Muscle of back (tissue), 13 donors: ENCODE data around the gene PRMT2. TPM values are rescaled to one million over a fixed set of nuclear protein-coding genes. Genes with fewer than 3 reads are reported as not detected.

Experiments
- DNase-seq, 3 donors: peaks; one replicate each; pipeline versions ENCODE4 v3.0.0 to v3.0.0-alpha.2; 2013
- long read RNA-seq, 9 donors: transcript quantifications; one replicate each; lab custom pipeline, GENCODE V29; 2026
- polyA plus RNA-seq, 10 donors: library from polyadenylated mRNA; unstranded; fragments of 120-200 nt; gene quantifications; one replicate each; pipeline ENCODE4 v1.2.1, GENCODE V29; 2013; ENCODE audit not compliant: insufficient read length in 10 of 10

The PRMT2 gene
- 100 to 1,000 TPM in 9 of 10 donors, 10 to 100 TPM in 1; 95.5 to 125 (median 110) TPM for polyA plus RNA-seq
- long read RNA-seq, donor 1, transcript PRMT2-206 (11 exons, 2,131 nt): major isoform, 9 of 42 reads
- long read RNA-seq, donor 1, transcript PRMT2-203 (12 exons, 2,688 nt): minor isoform, 6 of 42 reads
- long read RNA-seq, donor 1, partial matches to known transcripts: 26 of 42 reads
- long read RNA-seq, donor 1, other reads (novel, unspliced or antisense): 0 of 42 reads
- long read RNA-seq, donor 2, transcript PRMT2-203 (12 exons, 2,688 nt): major isoform, 8 of 36 reads
- long read RNA-seq, donor 2, partial matches to known transcripts: 21 of 36 reads
- long read RNA-seq, donor 2, other reads (novel, unspliced or antisense): 0 of 36 reads
- long read RNA-seq, donor 3: 0 reads
- long read RNA-seq, donor 4, transcript PRMT2-206 (11 exons, 2,131 nt): major isoform, 6 of 14 reads
- long read RNA-seq, donor 4, transcript PRMT2-203 (12 exons, 2,688 nt): minor isoform, 5 of 14 reads
- long read RNA-seq, donor 4, partial matches to known transcripts: 0 of 14 reads
- long read RNA-seq, donor 4, other reads (novel, unspliced or antisense): 0 of 14 reads
- long read RNA-seq, donor 5, transcript PRMT2-206 (11 exons, 2,131 nt): minor isoform, 10 of 52 reads
- long read RNA-seq, donor 5, transcript PRMT2-203 (12 exons, 2,688 nt): major isoform, 12 of 52 reads
- long read RNA-seq, donor 5, partial matches to known transcripts: 23 of 52 reads
- long read RNA-seq, donor 5, other reads (novel, unspliced or antisense): 0 of 52 reads
- long read RNA-seq, donor 6, transcript PRMT2-203 (12 exons, 2,688 nt): major isoform, 12 of 79 reads
- long read RNA-seq, donor 6, transcript PRMT2-206 (11 exons, 2,131 nt): minor isoform, 10 of 79 reads
- long read RNA-seq, donor 6, transcript PRMT2-204 (6 exons, 954 nt): minor isoform, 6 of 79 reads
- long read RNA-seq, donor 6, partial matches to known transcripts: 43 of 79 reads
- long read RNA-seq, donor 6, other reads (novel, unspliced or antisense): 7 of 79 reads
- long read RNA-seq, donor 7, transcript PRMT2-206 (11 exons, 2,131 nt): minor isoform, 6 of 32 reads
- long read RNA-seq, donor 7, transcript PRMT2-203 (12 exons, 2,688 nt): major isoform, 10 of 32 reads
- long read RNA-seq, donor 7, partial matches to known transcripts: 12 of 32 reads
- long read RNA-seq, donor 7, other reads (novel, unspliced or antisense): 0 of 32 reads
- long read RNA-seq, donor 8, partial matches to known transcripts: 20 of 30 reads
- long read RNA-seq, donor 8, other reads (novel, unspliced or antisense): 0 of 30 reads
- long read RNA-seq, donor 9, partial matches to known transcripts: 0 of 4 reads
- long read RNA-seq, donor 9, other reads (novel, unspliced or antisense): 0 of 4 reads

DNA sequence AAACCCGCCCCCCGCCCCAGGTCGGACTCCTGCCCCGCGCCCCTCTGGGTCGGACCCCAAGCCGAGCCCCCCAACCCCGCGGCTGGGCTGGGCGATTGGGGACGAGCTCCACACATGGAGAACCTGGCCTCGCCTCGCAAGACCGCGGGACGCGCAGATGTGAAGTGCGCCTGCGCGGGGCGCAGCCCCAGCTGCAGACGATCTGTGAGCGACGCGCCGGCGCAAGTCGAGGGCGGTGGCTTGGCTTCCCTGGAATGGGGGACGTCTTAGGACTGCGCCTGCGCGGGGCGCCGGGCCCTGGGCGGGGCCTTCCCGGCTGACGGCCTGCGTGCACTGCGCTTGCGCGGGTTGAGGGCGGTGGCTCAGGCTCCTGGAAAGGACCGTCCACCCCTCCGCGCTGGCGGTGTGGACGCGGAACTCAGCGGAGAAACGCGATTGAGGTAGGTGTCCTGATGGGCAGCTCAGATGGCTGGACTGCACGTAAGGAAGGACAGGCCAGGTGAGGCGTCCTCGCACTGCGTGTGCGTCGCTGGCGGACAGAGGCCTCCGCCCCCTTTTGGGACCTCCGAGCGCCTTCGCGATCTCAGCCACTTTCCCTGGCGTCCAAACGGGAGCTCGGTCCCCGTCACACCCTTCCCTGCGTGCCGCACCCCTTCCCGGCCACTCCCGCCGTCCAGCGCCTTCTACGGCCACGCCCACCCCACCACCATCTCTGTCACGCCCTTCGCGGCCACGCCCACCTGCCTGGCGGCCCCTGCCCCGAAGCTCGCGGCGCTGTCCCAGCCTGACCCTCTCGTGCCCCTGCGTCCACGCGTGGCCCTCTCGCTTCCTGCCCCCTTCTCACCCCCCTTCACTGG lies at the start of gene PRMT2:
Gene PRMT2, plus strand, starts transcription at position 351 of the 857 bp plus-strand sequence. CDS start 1,278 bp downstream, outside the sequence.
- DNase-seq: peak; percentile 97 to 99 (median 99)

DNA sequence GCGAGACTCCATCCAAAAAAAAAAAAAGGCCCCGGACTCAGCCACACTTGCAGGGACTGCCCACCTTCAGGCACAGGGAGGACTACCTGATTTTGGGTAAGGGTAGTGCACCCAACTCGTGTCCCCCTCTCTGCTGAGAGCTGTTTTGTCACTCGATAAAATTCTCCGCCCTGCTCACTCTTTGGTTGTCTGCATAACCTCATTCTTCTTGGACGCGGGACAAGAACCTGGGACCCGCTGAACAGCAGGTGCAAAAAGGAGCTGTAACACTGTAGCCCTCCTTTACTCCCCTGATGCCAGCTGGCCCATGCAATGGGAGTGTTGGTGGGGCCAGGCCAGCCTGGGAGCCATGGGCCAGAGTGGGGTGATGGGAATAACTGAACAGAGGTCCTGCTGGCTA lies 41.2 kb upstream of the PRMT2 start:
- no peak for DNase-seq

DNA sequence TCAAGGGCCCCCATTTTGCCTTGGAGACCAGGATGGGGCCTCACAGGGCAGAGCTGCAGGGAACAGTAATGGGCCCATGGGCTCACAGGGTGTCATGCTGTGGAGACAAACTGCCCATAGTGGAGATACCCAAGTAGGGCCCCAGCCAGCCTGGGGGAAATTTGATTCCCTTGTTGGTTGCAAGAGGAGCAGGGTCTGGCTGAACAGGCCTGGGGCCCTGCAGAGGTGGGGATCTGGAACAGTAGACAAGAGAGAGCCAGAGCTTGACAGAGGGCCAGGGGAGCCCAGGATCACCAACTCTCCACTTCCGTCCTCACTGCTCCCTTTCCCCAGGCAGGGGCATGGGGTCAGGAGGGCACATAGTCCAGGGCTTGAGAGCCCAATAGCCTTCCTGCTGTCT lies 39.3 kb upstream of the PRMT2 start:
- DNase-seq: no peak

DNA sequence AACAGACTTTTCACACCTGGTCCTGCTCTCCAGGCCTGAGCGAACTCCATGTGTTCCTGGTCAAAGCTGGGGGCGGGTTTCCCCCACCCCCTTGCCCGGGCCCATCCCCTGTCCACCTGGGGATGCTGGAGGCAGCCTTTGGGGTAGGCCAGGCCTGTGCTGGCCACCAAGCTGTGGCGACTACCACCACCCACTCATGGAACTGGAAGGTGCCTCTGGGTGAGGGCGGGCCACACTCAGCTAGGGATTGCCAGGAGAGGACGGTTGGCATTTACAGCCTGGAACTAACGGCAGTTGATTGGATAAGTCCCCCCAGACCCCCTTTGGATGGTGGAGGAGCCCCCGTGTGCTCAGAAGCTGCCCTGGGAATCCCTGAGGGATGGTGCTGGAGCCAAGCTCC lies 38.4 kb upstream of the PRMT2 start:
- no peak for DNase-seq

DNA sequence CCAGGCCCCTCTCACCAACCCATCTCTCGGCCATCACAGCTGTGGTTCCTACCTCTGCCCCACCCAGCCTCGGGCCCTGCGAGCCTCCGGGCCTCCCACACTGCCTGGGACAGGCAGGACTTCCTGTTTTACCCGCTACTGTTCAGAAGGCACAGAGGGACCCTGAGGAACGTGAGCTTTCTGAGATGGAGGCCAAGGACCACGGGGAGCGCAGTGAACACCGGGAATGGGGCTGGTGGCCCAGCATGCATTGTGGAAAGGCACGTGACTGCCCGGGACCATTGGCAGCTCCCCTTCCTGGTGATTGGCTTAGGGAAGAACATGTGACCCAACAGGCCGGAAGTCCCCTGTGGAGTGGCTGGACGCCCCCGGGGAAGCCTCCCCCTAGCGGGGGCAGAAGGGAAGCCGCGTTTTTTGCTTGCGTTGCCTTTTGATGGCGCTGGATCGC lies 37.6 kb upstream of the PRMT2 start:
- no peak for DNase-seq

DNA sequence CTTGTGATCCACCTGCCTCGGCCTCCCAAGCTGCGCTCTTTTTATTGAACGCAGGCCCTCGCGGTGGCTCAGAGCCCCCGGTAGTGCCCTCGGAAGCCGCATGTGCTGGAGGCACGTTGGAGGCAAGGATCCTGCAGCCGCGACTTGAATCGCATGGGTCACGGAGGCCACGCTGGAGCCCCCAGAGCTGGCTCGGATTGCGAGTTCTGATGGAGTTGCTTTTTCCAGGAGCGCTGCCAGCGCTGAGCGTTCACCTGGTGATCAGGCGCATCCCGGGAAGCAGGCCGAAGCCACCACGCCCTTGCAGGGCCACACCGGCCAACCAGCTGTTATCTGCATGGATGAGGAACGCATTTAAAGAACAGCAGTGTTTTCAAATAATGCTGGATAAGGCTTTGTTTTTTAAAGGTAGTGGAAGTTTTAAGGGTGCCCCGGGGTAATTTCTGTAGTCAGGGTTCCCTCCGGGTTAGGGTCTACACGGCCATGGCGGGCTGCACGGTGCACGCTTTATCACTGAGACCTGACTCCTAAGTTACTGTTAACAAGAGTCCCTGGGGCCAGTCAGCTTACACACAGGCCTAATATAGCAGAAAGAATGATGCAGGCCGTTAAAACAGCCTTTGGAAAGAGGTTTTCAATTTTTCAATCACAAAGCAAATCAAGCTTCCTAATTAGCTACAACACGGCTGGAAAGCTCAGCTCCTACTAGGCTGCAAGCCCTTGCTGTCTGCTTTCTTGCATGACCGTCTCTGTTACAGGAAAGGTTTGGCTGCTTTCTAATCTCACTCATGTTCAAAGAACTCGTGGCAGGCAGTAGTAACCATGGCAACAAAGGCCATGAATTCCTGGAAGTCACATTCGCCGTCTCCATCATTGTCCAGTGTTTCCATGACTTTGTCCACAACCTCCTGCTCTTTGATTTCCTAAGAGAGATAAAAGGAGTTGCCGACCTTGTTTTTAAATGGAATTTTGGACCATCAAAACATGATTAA lies 36.6 kb upstream of the PRMT2 start:
- peak; percentile 74 to 83 (median 81) for DNase-seq

DNA sequence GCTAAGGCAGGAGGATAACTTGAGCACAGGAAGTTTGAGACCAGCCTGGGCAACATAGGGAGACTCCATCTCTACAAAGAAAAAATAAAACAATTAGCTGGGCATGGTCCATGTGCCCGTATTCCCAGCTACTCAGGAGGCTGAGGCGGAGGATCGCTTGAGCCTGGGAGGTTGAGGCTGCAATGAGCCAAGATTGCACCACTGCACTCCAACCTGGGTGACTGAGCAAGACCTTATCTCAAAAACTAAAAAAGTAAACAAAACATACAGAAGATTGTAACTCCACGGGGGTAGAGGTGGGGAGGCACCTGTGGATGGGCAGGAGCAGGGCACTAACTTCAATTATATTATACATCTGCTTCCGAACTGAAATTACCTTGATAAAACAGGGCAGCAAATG lies 35.2 kb upstream of the PRMT2 start:
- no peak for DNase-seq

DNA sequence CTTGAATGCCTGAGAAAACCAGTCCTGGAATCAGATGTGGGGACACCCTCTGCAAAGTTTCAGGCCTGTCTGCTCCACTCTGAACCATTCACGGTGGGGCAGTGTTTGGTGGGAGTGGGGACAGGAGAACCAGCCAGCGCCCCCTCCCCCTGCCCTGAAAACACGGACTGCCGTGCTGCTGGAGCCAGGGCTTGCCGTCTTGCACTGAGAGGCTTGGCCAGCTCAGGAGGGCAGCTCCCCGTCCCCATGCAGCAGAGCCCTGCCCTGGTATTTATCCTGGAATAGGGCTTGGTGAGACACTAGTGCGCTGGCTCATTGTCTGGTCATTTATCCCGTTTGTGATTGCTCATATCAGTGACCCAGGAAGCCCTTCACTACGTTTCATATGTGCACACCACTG lies 34.5 kb upstream of the PRMT2 start:
- DNase-seq: no peak

DNA sequence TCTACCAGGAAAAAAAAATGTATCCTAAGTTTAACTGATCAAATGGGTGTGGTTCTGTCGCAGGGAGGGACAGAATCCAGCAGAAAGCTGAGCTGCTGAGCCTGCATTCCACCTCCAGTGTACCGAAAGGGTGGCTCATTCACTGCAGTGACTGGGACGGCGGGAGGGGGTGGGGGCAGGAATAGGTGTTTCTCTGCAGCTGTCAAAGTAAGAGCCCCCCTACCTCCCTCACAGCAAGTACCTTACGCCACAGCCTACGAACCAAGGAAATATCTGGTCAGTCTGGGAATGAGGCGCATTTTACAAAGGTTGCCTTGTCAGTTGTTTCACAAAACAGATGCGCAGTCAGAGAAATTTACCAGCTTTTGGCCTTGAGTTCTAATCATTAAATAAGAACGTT lies 32.2 kb upstream of the PRMT2 start:
- DNase-seq: peak in 1 of 3 donors; percentile 37

DNA sequence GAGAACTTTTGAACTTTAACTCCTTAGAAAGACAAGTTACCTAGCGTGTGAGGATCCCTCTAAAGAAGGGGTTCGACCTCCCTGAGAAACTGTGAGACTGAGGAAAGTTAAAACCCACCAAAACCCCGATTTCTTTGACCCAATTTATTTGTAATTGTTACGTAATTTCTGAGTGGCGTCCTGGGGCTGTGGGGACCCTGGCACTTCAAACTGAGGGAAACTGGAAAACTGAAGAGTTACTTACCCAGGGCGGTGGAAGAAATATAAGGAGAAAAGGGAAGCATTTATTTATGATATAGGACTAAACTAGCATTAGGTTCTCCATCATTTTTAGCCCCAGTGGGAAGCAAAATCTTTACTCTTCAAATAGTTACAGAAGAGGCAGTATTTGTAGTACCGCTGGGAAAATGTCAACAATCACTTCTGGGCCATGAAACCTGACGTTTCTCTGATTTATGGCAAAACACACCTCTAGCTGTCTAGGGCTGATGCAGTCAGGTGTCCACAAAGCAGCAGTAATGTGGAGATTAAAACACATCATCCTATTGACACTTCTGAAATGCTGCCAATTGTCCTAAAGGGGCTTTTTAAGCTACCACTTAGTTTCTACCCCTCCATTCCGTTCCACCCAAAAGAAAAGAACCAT lies 31.0 kb upstream of the PRMT2 start:
- no peak for DNase-seq

DNA sequence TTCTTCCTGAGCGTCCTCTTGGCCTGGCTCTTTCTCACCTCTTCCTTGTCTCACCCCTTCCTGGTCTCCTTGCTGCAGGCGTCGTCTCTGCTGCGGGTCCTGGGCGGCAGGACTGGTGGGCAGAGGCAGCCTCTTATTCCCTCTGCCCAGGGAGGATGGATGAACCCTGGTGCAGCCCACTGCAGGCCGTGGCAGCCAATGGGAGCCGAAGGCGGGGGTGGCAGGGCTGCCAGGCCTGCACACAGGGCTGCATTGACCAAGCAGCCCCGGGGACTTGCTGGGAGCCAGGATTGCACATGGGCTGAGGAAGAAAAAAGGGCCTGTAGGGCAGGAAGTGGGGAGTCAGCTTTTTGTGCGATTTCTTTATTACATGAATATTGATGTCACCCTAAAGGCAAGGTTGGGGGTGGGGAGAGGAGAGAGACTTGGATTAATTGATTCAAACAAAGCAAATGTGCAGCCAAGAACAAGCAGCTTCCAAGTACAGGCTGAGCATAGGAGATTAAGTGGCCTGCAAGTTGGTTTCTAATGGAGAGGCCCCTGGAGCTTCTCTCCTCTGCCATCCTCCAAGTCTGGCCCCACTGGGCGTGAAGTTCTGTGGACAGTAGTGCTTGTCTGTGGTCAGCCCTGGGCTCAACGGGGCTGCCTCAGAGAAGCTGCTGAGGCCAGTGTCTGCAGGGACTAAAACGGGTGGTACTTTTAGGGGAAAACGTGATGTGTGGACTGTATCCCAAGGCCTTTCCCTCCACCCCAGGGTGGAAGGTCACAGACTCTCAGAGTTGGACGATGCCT lies 30.3 kb upstream of the PRMT2 start, which contains the start of gene S100B:
Gene S100B, minus strand, starts transcription at position 108 of the 792 bp plus-strand sequence. CDS start 2,667 bp downstream, outside the sequence.
- peak in 1 of 3 donors; percentile 48 for DNase-seq

DNA sequence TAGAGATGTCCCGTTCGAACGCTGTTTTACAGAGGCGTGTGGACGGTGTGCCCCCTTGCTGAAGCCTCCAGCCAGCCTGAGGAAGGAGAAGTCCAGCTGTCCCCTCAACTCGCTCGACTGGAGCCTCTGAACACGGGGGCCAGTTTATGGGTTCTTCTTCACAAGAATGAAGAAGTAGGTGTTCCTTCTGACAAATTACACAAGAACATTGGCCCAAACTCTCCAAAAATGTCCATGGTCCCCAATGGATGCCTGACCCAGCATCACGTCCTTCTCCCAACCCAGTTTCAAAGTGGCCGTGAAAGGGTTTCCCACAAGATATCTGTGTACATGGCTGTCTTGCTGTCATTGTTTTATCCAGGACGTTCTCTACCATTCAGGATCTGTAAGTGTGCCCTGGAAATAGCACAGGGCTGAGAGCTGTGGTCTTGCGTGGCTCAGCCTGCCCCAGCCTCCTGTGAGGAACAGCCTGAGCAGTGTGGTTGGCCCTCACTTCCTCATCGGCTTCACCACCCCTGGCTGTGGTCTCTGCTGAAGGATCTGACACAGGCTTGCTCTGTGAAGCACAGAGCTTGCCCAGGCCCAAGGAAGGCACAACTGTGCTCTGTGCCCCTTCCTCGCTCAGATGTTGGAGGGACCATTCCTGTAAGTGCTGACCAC lies 29.6 kb upstream of the PRMT2 start:
- peak in 1 of 3 donors; percentile 32 for DNase-seq

DNA sequence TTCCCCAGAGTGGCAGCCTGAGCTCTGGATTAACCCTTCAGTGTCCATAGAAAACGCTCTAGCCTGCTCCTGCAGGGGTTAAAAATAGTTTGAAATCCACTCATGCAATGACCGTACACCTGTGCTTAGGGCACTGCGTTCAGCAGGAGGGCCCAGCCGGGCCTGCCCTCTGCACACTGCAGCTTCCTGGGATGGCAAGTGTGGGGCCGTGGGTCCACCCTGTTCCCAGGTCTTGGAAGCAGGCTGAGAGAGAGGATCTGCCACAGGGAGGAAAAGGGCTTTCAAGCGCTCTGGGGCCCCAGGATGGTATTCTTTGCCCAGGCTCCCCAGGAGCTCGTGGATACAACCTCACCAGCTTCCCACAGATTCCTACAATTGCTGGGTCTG lies 29.1 kb upstream of the PRMT2 start:
- no peak for DNase-seq

DNA sequence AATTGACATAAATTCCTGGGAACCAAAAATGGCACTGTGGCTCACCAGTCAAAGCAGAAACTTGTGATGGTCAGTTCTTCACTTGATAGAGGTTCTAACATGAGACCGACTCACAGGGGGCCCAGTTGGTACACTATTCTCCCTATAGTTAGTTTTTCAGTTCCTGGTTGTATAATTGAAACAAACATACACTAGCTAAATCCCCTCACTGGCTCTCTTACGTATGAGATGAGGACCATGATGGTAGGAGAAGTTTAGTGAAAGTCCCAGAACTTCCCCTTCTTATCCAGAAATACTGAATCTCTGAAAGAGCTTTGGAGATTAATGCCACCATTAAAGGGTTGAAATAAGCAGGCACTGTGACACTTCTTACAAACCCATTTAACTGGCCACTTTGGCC lies 27.8 kb upstream of the PRMT2 start:
- DNase-seq: no peak

DNA sequence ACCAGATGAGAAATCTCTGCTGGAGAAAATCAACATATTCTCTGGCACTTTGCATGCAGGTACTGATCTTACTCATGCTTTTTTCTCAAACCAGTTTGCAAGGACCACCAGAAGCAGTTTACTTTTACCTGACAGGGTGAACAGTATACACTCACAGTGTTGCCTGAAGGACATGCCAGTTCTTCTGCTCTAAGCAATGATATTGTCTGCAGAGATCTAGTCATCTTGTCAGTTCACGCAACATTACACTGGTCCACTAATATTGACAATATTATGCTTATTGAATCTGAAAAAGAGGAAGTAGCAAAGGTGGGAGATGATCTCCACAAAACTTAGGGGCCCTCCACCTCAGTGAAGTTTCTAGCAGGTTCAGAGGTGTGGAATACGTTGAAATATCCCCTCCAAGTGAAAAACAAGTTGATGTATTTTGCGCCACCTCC lies 26.8 kb upstream of the PRMT2 start:
- DNase-seq: no peak

DNA sequence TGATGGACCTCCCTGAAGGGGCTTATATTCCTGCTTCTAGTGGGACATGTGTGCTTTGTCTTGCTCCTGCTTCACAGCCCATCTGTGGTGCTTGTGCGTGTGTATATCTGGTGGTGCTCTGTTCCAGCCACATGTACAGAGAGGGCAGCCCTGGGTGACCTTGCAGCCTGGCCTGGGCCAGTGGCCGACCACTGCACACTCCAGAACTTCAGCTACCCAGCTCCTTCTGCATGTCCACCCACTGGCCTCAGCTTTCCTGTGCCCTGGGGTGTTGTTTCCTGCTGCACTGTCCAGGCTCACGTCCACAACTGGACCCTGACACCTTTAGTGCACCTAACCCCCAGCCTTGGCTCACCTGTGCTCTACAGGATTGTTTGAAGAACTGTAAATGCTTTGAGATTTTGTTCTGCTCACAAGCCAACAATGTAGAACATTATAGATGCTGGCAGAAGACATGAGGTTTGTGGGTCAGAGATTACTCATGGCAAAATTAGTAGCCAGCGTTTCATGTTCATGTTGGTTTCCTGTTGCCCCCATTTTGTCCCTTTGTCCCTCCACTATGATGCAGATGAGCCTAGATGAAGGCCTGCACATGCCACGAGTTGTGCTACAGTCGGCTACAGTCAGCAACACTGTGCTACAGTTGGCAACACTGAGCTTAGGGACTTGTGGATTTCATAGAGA lies 25.3 kb upstream of the PRMT2 start:
- DNase-seq: no peak

DNA sequence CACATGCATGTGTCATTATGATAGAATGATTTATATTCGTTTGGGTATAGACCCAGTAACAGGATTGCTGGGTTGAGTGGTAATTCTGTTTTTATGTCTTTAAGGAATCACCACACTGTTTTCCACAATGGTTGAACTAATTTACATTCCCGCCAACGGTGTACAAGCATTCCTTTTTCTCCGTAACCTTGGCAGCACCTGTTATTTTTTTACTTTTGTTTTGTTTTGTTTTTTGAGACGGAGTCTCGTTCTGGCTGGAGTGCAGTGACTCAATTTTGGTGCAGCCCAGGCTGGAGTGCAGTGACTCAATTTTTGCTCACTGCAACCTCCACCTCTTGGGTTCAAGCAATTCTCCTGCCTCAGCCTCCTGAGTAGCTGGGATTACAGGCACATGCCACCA lies 22.1 kb upstream of the PRMT2 start:
- DNase-seq: no peak
